GM12873 (cell line): ENCODE measurements around the gene ZBTB20.

Experiments
- CTCF ChIP-seq: IDR thresholded peaks from 2 replicates; pipeline ENCODE4 v1.5.1; 2012; ENCODE audit warnings: low read depth, mild to moderate bottlenecking, moderate library complexity, low read length, control low read depth; ENCODE audit not compliant: insufficient read depth; ENCODE audit errors: missing control alignments

ZBTB20 gene

DNA sequence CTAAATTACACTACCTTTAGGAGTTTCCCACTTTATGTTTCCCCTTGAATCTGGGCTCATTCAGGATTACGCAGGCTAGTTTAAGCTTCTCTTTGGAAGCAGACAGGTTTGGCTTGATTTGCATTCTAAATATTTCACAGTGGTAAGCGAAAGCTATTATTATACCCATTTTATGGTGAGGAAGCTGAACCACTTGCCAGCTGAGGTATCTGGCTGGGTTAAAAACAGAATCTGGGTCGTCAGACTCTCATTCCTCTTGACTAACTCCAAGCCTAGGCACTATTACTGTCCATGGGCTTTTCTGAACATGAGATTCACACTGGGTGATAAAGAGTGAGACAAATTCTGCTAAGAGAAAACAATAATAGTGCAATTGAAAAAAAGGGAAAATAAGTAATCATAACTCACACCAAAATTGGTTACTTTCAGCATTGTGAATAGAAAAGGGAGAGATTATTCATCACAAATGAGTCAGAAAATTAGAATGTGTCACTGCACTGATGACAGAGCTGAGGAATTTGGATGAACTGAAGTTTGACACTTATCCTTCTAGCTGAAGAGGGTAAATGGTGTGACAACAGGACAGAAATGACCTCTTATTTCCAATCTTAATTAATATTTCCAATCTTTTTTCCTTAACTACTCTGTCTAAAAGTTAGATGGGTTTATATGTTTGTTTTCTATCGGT lies 642.0 kb downstream of the ZBTB20 start:
- TF ChIP-seq CTCF: no peak

DNA sequence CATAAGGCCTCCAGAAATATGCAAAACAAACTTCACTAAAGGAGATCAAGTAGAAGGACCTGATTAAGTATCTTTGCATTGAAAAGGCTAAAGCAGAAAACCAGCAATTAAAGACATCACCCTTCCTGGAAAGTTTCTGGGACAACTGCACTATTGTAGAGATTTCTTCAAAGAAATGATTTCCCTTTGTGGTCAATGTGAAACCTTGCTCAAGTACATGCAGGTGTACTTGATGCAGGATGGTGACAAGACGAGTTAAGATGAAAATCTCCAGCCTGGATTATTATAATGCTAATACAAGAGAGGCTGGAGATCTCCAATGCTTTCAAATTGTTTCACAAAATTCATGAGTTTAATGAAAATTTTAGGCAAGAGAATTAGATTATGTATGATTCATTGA lies 644.9 kb downstream of the ZBTB20 start:
- no peak for TF ChIP-seq CTCF

GRCh38 chr3:114499976-114500375 lies 647.1 kb downstream of the ZBTB20 start:
- TF ChIP-seq CTCF: no peak

DNA sequence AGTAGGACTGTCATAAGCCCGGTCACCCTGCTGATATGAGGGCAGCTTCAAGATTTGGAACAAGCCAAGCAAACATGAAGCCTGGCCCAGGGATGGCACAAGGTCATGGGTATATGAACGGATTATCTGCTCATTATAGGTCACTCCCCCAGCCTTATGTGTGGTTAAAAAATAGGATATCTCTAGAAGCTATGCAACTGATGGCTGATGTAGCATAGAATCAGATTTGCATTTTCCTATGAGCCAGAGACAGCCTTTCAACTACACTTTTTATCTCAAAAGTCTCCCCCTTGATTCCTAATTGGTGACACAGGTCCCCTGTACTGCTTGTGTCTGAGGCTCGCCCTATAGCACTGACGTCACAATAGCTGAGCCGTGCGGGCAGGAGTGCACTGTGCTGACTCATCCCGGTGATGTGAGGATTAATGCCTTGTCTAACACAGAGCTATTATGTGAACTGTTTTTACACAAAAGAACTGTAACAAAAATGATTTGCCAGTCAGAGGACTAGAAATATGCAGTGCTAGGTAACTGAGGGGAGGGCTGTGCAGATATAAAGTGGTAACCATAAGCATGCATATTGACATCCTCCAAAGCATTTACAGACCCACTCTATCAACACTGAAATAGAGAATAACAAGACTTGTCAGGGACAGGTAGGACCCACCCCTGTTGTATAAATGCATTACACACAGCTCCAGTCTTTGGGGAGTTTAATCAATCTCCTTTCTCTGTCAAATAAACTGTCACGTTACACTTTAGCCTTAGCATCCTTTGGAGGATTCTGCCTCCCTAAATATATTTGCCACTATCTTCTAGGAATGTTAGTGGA lies 648.3 kb downstream of the ZBTB20 start:
- no peak for TF ChIP-seq CTCF

DNA sequence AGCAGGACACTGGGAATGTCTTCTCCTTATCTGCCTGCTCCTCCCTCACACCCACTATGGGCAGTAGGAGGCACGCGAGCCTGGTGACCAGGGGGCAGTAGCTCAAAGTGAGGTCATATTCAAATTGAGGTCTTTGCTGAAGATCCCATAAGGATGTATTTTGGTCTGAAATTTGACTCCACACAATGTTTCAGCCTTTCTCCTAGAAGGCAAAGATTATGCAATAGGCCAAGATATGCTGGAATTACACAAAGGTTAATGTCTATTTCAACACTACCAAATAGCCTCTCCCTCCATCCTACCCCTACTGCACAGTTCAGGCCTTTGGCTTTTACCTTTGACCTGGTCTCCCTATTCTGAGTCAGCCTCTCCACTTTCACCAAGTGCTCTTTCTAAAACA lies 650.2 kb downstream of the ZBTB20 start:
- no peak for TF ChIP-seq CTCF

- TF ChIP-seq CTCF: no peak
Measured at GRCh38 chr3:114496466-114496865, 650.6 kb downstream of the ZBTB20 start.

GRCh38 chr3:114496021-114496434 lies 651.1 kb downstream of the ZBTB20 start:
- no peak for TF ChIP-seq CTCF
